DOHH2 (cell line): ENCODE results near the gene DHRS3.
"Not testable (repeated sequence)": the region's sequence is repeated elsewhere in the genome, so short reads cannot be mapped to it uniquely, and the experiment has no call there.

Experiments
- H3F3A ChIP-seq: fragments of 200-600 bp; sonication (generic), shearing (Covaris generic); 2 replicates; pipeline ENCODE4 v1.6.0; 2016; ENCODE audit warnings: antibody characterized with exemption, mild to moderate bottlenecking; ENCODE audit not compliant: control insufficient read depth, insufficient read depth
- H3K27ac ChIP-seq: fragments of 200-600 bp; sonication (generic); 2 replicates; pipeline ENCODE4 v1.5.1; 2014; ENCODE audit warnings: low read depth, mild to moderate bottlenecking, low read length, moderate library complexity
- H3K27me3 ChIP-seq: fragments of 200-600 bp; sonication (generic); 2 replicates; pipeline ENCODE4 v1.6.1; 2014; ENCODE audit warnings: mild to moderate bottlenecking, low read length, mixed read lengths; ENCODE audit not compliant: control insufficient read depth
- H3K36me3 ChIP-seq: fragments of 200-600 bp; sonication (generic); 2 replicates; pipeline ENCODE4 v1.6.1; 2014; ENCODE audit warnings: mild to moderate bottlenecking, low read length, moderate library complexity, mixed read lengths; ENCODE audit not compliant: control insufficient read depth
- H3K4me1 ChIP-seq: fragments of 200-600 bp; sonication (generic); 2 replicates; pipeline ENCODE4 v1.6.1; 2014; ENCODE audit warnings: mild to moderate bottlenecking, low read length, mixed read lengths; ENCODE audit not compliant: control insufficient read depth
- H3K4me2 ChIP-seq: fragments of 200-600 bp; sonication (generic); 2 replicates; pipeline ENCODE4 v1.6.0; 2014; ENCODE audit warnings: mild to moderate bottlenecking, low read length, moderate library complexity
- H3K4me3 ChIP-seq: fragments of 200-600 bp; sonication (generic); 2 replicates; pipeline ENCODE4 v1.5.1; 2014; ENCODE audit warnings: mild to moderate bottlenecking, low read length, mixed read lengths
- H3K79me2 ChIP-seq: fragments of 200-600 bp; sonication (generic); 2 replicates; pipeline ENCODE4 v1.6.1; 2014; ENCODE audit warnings: mild to moderate bottlenecking, low read length, mixed read lengths; ENCODE audit not compliant: control insufficient read depth
- H3K9me2 ChIP-seq: fragments of 200-600 bp; sonication (generic); replicated peaks from 2 replicates; pipeline ENCODE4 v1.6.1; 2014; ENCODE audit warnings: mild to moderate bottlenecking, low read length, mixed read lengths; ENCODE audit not compliant: control insufficient read depth
- H3K9me3 ChIP-seq: fragments of 200-600 bp; sonication (generic); 2 replicates; pipeline ENCODE4 v1.6.1; 2014; ENCODE audit warnings: antibody characterized with exemption, low read length, mixed read lengths; ENCODE audit not compliant: control insufficient read depth, insufficient read depth
- H4K20me1 ChIP-seq: fragments of 200-600 bp; sonication (generic); 2 replicates; pipeline ENCODE4 v1.6.0; 2014; ENCODE audit warnings: low read depth, mild to moderate bottlenecking, antibody characterized with exemption, low read length, moderate library complexity; ENCODE audit not compliant: control insufficient read depth, insufficient read depth
- CTCF ChIP-seq: fragments of 200-600 bp; sonication (generic); IDR thresholded peaks from one replicate; pipeline ENCODE4 v1.5.1; 2014; ENCODE audit warnings: antibody characterized with exemption, mild to moderate bottlenecking, low read depth, low read length; ENCODE audit not compliant: poor library complexity, severe bottlenecking
- EZH2phosphoT487 ChIP-seq: fragments of 200-600 bp; sonication (generic); IDR thresholded peaks from 2 replicates; pipeline ENCODE4 v1.6.1; 2017; ENCODE audit warnings: borderline replicate concordance, mild to moderate bottlenecking, antibody characterized with exemption, low read length, moderate library complexity, mixed read lengths

Gene DHRS3

GRCh38 chr1:12662556-12662955, 44.5 kb upstream of the DHRS3 start:
- H3K27ac ChIP-seq: no peak overlapping the region

GRCh38 chr1:12661606-12662219, 43.7 kb upstream of the DHRS3 start:
- no peak overlapping the region for H3K27ac ChIP-seq
- H3K9me3 ChIP-seq: no peaks in the 10 kb centered on the region
- H3K4me3 ChIP-seq: no peak overlapping the region
- no peaks in the 10 kb centered on the region for H3K79me2 ChIP-seq
- H3K27me3 ChIP-seq: no peaks in the 10 kb centered on the region
- H3K36me3 ChIP-seq: no peaks in the 10 kb centered on the region
- no peak overlapping the region for H3K4me2 ChIP-seq
- H3K4me1 ChIP-seq: no peaks in the 10 kb centered on the region
- no peaks in the 10 kb centered on the region for H3K9me2 ChIP-seq
- no peaks in the 10 kb centered on the region for H3F3A ChIP-seq
- no peak for TF ChIP-seq EZH2phosphoT487
- TF ChIP-seq CTCF: no peak
- no peaks in the 10 kb centered on the region for H4K20me1 ChIP-seq

More at GRCh38 chr1:12662556-12662955, 44.5 kb upstream of the DHRS3 start:
- H4K20me1 ChIP-seq: no peaks in the 10 kb centered on the region
- H3K36me3 ChIP-seq: no peaks in the 10 kb centered on the region
- H3K4me1 ChIP-seq: no peaks in the 10 kb centered on the region
- no peaks in the 10 kb centered on the region for H3K79me2 ChIP-seq
- no peak for TF ChIP-seq CTCF
- no peak for TF ChIP-seq EZH2phosphoT487
- no peaks in the 10 kb centered on the region for H3K9me3 ChIP-seq
- H3K9me2 ChIP-seq: no peaks in the 10 kb centered on the region
- no peak overlapping the region for H3K4me3 ChIP-seq
- H3F3A ChIP-seq: no peaks in the 10 kb centered on the region
- H3K27me3 ChIP-seq: no peaks in the 10 kb centered on the region
- H3K4me2 ChIP-seq: no peak overlapping the region

GRCh38 chr1:12658531-12659453, 40.8 kb upstream of the DHRS3 start:
- H3K27me3 ChIP-seq: no peaks in the 10 kb centered on the region
- H3K4me2 ChIP-seq: no peak overlapping the region
- H3F3A ChIP-seq: no peaks in the 10 kb centered on the region
- no peaks in the 10 kb centered on the region for H3K36me3 ChIP-seq
- H3K9me2 ChIP-seq: no peaks in the 10 kb centered on the region
- no peaks in the 10 kb centered on the region for H4K20me1 ChIP-seq
- no peaks in the 10 kb centered on the region for H3K9me3 ChIP-seq
- TF ChIP-seq EZH2phosphoT487 (no peak), CTCF (peak; percentile 95)
- H3K27ac ChIP-seq: no peak overlapping the region
- no peaks in the 10 kb centered on the region for H3K79me2 ChIP-seq
- H3K4me1 ChIP-seq: no peaks in the 10 kb centered on the region
- no peak overlapping the region for H3K4me3 ChIP-seq

GRCh38 chr1:12657885-12658512, 40.0 kb upstream of the DHRS3 start:
- not testable (repeated sequence) for H3K4me3 ChIP-seq, H3K9me3 ChIP-seq, H3K4me2 ChIP-seq, H3K27me3 ChIP-seq, H3K79me2 ChIP-seq, H3K4me1 ChIP-seq, H3K27ac ChIP-seq, H4K20me1 ChIP-seq, H3F3A ChIP-seq, H3K36me3 ChIP-seq, H3K9me2 ChIP-seq
